Hepatocyte (in vitro differentiated cells): Measurements from ENCODE around the gene MVB12B. TPM values are rescaled to one million over a fixed set of nuclear protein-coding genes. Genes with fewer than 3 reads are reported as not detected.

Source experiments
- DNase-seq: peaks from one replicate; pipeline ENCODE4 v3.0.0-alpha.2; 2016; ENCODE audit warnings: low spot score
- H2AFZ ChIP-seq: fragments of 200-600 bp; sonication (generic); 2 replicates; pipeline ENCODE4 v1.6.0; 2016; ENCODE audit warnings: antibody characterized with exemption, mild to moderate bottlenecking
- H3K27ac ChIP-seq: fragments of 200-600 bp; sonication (generic); 2 replicates; pipeline ENCODE4 v1.5.1; 2016; ENCODE audit warnings: mild to moderate bottlenecking
- H3K27me3 ChIP-seq: fragments of 200-600 bp; sonication (generic); 2 replicates; pipeline ENCODE4 v1.6.1; 2016
- H3K36me3 ChIP-seq: fragments of 200-600 bp; sonication (generic); replicated peaks from 2 replicates; pipeline ENCODE4 v1.5.1; 2016; ENCODE audit warnings: low read depth; ENCODE audit not compliant: insufficient read depth
- H3K4me1 ChIP-seq: fragments of 200-600 bp; sonication (generic); 2 replicates; pipeline ENCODE4 v1.5.1; 2016; ENCODE audit warnings: mild to moderate bottlenecking, moderate library complexity; ENCODE audit not compliant: insufficient read depth
- H3K4me2 ChIP-seq: fragments of 200-600 bp; sonication (generic); 2 replicates; pipeline ENCODE4 v1.6.0; 2016
- H3K4me3 ChIP-seq: fragments of 200-600 bp; sonication (generic); 2 replicates; pipeline ENCODE4 v1.5.1; 2016; ENCODE audit warnings: mild to moderate bottlenecking
- H3K79me2 ChIP-seq: fragments of 200-600 bp; sonication (generic); 2 replicates; pipeline ENCODE4 v1.6.0; 2017; ENCODE audit warnings: mild to moderate bottlenecking
- H3K9me2 ChIP-seq: fragments of 200-600 bp; sonication (generic); replicated peaks from 2 replicates; pipeline ENCODE4 v1.6.0; 2017; ENCODE audit warnings: mild to moderate bottlenecking; ENCODE audit not compliant: insufficient read depth
- H3K9me3 ChIP-seq: fragments of 200-600 bp; sonication (generic); 2 replicates; pipeline ENCODE4 v1.5.1; 2016; ENCODE audit warnings: low read depth, mild to moderate bottlenecking
- H4K20me1 ChIP-seq: fragments of 200-600 bp; sonication (generic); 2 replicates; pipeline ENCODE4 v1.6.0; 2016; ENCODE audit warnings: mild to moderate bottlenecking; ENCODE audit not compliant: insufficient read depth, poor library complexity, severe bottlenecking
- CTCF ChIP-seq: fragments of 200-600 bp; sonication (generic); IDR thresholded peaks from 2 replicates; pipeline ENCODE4 v1.5.1; 2016; ENCODE audit warnings: antibody characterized with exemption, mild to moderate bottlenecking; ENCODE audit not compliant: poor library complexity
- EZH2 ChIP-seq: fragments of 200-600 bp; sonication (generic); IDR thresholded peaks from 2 replicates; pipeline ENCODE4 v1.6.1; 2016; ENCODE audit warnings: antibody characterized with exemption, mild to moderate bottlenecking, borderline replicate concordance
- EZH2phosphoT487 ChIP-seq: fragments of 200-600 bp; sonication (generic); IDR thresholded peaks from one replicate; pipeline ENCODE4 v1.6.1; 2018; ENCODE audit warnings: antibody characterized with exemption, mild to moderate bottlenecking, low read depth, moderate library complexity; ENCODE audit not compliant: unreplicated experiment, severe bottlenecking
- WGBS: methylation state at CpG from one replicate; pipeline ENCODE4 v1.1.6; 2016; ENCODE audit warnings: low lambda C conversion rate; ENCODE audit errors: missing lambda C conversion rate; 5-methylcytosine and 5-hydroxymethylcytosine counted together
- polyA plus RNA-seq: library from polyadenylated mRNA; unstranded; fragments of >200 nt; fragmentation: Nextera tagmentation; extraction: Ambion mirVana; gene quantifications from 2 replicates; pipeline ENCODE4 v1.2.1, GENCODE V29; 2016
- total RNA-seq: library from RNA; depleted of rRNA; stranded (reverse); fragments of >200 nt; gene quantifications from 2 replicates; pipeline ENCODE4 v1.2.3, GENCODE V29; 2014

MVB12B gene
- total and polyA plus RNA-seq, 2 experiments from 2014 or later = 11.8 to 12.1 TPM

GRCh38 chr9:126507318-126508109 is 180.9 kb downstream of the MVB12B start:
- H3K9me2 ChIP-seq = no peaks in the 10 kb centered on the region
- H3K27me3 ChIP-seq = peaks cover 4% of the 10 kb centered on the region
- TF ChIP-seq EZH2phosphoT487 (no peak), EZH2 (no peak), CTCF (no peak)
- H4K20me1 ChIP-seq = no peaks in the 10 kb centered on the region
- WGBS = 72% methylated on average over 25 of the region's 26 CpGs
- no peak overlapping the region for H2AFZ ChIP-seq
- no peak overlapping the region for H3K4me2 ChIP-seq
- no peaks in the 10 kb centered on the region for H3K36me3 ChIP-seq
- H3K4me3 ChIP-seq = no peak overlapping the region
- no peak overlapping the region for H3K27ac ChIP-seq
- no peaks in the 10 kb centered on the region for H3K9me3 ChIP-seq
- no peaks in the 10 kb centered on the region for H3K4me1 ChIP-seq
- DNase-seq = no peak
- no peaks in the 10 kb centered on the region for H3K79me2 ChIP-seq

- Histone ChIP-seq H3K27me3 (peaks cover 6% of the 10 kb centered on the region), H3K9me3 (no peaks in the 10 kb centered on the region), H3K4me1 (no peaks in the 10 kb centered on the region), H4K20me1 (no peaks in the 10 kb centered on the region), H3K4me2 (no peak overlapping the region), H2AFZ (no peak overlapping the region), H3K27ac (no peak overlapping the region), H3K79me2 (no peaks in the 10 kb centered on the region), H3K36me3 (no peaks in the 10 kb centered on the region), H3K4me3 (no peak overlapping the region), H3K9me2 (no peaks in the 10 kb centered on the region)
- 82% methylated on average over 12 of the region's 12 CpGs for WGBS
- no peak for DNase-seq
- TF ChIP-seq EZH2 (no peak), CTCF (no peak), EZH2phosphoT487 (no peak)
These were observed 181.6 kb downstream of the MVB12B start for GRCh38 chr9:126508171-126508591.

GRCh38 chr9:126508928-126509327 is 182.3 kb downstream of the MVB12B start:
- H2AFZ ChIP-seq = no peak overlapping the region
- H4K20me1 ChIP-seq = no peaks in the 10 kb centered on the region
- WGBS = 98% methylated on average over 2 of the region's 2 CpGs
- no peaks in the 10 kb centered on the region for H3K79me2 ChIP-seq
- no peaks in the 10 kb centered on the region for H3K4me1 ChIP-seq
- H3K27ac ChIP-seq = no peak overlapping the region
- no peak overlapping the region for H3K4me3 ChIP-seq
- H3K4me2 ChIP-seq = no peak overlapping the region
- H3K27me3 ChIP-seq = peaks cover 13% of the 10 kb centered on the region
- no peaks in the 10 kb centered on the region for H3K36me3 ChIP-seq
- no peak for DNase-seq
- no peaks in the 10 kb centered on the region for H3K9me2 ChIP-seq
- no peaks in the 10 kb centered on the region for H3K9me3 ChIP-seq
- no peak for TF ChIP-seq CTCF
- no peak for TF ChIP-seq EZH2phosphoT487
- no peak for TF ChIP-seq EZH2
